ENCODE measurements around the gene TEC.
"Not testable (repeated sequence)": the region's sequence is repeated elsewhere in the genome, so short reads cannot be mapped to it uniquely, and the experiment has no call there.

TEC gene

DNA sequence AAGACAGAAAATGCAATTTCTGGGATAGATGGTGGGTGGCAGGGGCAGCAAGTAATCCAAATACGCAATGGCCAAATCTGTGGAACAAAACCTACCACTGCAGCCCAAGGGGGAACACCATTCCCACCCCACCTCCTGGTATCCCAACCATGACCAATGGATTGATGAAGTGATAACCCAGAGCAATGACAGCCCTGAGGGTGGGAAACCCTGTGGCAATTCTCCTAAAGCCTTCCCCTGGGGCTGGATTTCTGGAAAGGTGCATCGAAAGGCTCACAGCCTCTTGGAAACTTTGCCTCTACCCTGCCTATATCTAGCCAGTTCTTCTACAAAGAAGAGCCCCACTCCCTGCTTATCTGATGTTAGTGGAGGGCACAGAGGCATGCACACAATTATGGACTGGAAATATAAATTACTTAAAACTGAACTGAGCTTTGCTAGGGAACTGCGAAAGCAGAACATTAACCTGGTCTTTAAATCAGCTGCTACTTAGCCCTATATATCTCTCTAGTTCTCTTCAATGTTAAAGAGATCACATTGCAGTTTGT, 75.6 kb downstream of the TEC start:
- DNase-seq, result no peak

DNA sequence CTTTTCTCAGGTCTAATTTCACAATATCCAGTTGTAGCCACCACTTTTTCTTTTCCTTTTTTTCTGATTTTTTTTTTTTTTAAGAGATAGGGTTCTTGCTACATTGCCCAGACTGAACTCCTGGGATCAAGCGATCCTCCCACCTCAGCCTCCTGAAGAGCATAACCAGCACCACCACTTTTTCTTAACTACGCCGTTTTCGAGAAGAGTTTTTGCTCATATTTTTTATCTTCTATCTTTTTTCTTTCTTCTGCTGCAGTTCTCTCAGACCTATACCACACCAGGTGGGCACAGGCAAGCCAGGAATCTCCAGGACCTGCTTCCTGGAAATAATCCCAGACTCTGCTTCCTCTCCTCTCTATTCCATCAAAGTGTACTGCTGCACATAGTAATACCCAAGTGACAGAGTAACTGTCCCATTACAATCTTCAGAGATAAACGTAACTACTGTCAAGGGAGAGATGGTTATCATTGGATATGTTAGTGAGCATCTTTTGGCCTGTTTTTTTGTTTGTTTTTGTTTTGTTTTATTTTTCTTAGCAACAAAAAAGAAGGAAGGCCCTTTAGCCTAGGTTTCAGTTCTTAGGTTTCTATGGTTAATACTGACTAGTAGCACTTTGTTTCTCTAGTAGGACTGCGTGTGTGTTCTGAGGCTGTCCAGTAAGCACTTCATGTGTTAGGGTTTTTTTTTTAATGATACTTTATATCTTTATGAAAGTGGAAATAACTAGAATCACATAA, 76.4 kb downstream of the TEC start:
- DNase-seq, result no peak

DNA sequence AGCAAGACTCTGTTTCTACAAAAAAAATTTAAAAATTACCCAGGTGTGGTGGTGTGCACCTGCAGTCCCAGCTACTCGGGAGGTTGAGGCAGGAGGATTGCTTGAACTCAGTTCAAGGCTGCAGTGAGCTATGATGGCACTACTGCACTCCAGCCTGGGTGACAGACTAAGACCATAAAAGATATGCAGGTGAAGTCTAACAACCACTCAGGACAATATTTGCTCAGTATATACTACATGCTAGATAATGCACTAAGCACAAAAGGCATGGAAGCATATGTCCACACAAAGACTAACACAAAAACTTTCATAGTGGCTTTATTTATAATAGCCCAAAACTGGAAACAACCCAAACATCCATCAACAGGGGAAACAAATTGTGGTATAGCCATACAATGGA, 77.9 kb downstream of the TEC start:
- DNase-seq, result no peak

DNA sequence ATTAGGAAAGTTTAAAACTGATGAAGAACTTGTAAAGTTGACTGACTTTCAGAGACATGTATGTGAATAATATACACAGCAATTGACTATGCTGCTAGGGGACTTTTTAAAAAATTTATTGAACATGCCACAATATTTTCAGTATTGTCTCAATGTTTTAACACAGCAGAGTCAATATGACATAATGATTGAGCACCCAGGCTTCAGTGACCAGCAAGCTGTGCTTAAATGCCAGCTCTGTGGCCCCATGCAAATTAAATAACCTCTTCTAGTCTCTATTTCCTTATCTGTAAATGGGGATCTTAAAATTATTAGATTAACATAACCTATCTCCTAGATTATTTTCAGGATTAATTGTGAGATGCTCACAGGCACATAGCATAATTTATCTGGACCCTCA, 78.8 kb downstream of the TEC start:
- no peak for DNase-seq

DNA sequence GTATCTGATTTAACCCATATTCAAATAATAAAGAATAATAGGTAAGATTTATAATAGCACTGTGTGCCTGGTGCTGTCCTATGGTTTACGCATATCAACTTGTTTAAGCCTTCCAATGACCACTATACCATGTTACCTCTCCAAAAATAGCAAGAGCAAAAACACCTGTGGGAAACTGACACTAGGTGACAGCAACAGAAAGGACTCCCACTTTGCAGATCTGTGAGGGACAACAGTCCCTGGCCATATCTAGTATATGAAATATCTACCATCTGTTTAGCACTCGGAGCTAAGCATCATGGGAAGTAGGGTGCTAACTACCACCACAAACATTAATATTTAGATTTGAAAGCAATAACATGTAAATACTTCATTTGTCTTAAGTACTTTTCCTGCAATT, 79.9 kb downstream of the TEC start:
- DNase-seq, result no peak

DNA sequence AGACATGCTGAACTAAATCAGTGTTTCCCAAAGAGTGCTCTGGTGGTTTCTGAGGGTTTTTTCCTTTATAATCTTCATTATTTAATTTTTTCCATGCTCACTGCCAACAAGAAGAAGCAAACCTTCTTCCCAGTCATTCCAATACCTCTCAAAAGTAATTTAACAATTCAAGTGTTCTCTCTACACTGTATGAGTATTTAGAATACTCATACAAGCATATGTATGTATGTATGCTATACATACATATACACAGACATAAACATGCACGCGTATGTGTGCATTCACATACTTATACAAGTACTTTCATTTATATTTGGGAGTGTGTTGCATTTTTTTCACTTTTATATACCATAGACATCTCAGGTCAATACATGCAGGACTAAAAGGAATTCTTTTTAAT, 81.2 kb downstream of the TEC start:
- no peak for DNase-seq

DNA sequence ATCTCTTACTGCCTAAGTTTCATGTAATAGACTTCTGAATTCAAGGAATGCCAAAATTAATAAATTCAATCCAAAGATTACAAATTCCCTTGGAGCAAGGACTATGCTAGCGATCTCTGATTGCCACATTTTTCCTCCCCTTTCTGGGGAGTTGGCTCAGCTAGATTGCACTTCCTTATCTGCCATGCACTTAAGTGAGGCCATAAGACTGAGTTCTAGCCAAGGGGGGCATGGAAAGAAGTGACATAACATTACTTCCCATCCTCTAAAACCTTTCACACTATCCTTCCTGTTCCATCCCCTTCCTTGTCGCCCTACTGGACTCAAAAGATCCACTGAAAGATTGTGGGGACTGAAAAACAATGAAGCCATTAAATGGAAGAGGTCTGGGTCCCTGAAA, 81.8 kb downstream of the TEC start:
- DNase-seq, result no peak

DNA sequence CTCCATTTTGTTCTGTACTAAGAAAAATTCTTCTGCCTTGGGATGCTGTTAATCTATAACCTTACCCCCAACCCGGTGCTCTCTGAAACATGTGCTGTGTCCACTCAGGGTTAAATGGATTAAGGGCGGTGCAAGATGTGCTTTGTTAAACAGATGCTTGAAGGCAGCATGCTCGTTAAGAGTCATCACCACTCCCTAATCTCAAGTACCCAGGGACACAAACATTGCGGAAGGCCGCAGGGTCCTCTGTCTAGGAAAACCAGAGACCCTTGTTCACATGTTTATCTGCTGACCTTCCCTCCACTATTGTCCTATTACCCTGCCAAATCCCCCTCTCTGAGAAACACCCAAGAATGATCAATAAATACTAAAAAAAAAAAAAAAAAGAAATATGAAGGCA, 82.6 kb downstream of the TEC start:
- DNase-seq, result not testable (repeated sequence)

DNA sequence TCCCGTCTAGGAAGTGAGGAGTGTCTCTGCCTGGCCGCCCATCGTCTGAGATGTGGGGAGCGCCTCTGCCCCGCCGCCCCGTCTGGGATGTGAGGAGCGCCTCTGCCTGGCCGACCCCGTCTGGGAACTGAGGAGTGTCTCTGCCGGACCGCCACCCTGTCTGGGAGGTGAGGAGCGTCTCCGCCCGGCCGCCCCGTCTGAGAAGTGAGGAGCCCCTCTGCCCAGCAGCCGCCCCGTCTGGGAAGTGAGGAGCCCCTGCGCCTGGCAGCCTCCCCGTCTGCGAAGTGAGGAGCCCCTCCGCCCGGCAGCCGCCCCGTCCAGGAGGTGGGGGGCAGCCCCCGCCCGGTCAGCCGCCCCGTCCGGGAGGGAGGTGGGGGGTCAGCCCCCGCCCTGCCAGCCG, 83.2 kb downstream of the TEC start:
- not testable (repeated sequence) for DNase-seq

DNA sequence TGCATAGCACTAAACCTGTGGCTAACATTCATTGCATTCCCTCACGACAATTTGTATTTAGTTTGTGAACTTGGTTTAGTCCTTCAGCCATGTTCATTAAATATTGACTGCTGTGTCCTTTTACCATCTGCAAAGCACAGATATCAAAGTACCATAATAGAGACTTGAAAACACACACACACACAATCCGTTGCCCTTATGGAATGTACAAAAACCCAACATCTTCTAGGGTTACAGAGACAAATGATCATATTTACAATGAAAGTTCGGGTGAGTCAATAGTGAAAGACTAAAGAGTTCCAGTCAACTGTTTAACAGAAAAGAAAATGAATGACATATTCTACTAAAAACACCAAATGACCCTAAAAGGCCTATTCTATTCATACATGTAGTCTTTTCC, 84.8 kb downstream of the TEC start:
- DNase-seq, result no peak

DNA sequence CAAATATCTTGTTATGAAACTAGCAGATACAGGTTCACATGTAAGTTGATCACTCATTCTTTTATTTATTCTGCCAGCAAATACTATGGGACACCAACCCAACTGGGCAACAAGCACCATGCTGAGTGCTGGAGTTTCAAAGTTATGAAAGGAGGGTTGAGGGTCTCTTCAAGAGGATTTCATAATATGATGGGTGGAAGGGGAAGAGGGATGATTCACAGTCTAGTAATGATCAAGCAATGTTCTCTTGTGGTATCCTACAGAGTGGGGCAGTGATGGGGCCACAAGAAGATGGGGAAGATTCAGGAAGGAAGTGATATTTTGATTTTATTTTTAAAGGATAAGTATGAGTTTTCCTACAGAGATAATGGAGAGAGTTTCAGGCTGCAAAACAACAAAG, 89.4 kb downstream of the TEC start:
- DNase-seq, result no peak

DNA sequence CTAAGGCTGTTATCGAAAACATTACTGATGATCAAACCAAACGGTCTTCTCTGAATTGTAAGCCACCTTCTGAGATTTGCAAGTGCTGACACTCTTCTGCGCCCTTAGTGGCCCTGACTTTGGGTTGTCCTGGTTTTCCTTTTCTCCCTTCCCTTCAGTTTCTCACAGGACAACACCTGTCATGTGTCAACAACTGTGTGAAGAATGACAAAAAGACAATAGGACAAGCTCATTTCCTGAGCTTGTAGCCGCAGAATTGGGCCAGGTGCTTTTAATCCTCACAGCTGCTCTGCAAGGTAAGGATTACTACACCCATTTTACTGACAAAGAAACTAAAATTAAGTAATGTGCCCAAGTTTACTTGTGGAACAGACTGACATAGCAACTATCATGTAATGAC, 90.7 kb downstream of the TEC start:
- DNase-seq, result no peak

DNA sequence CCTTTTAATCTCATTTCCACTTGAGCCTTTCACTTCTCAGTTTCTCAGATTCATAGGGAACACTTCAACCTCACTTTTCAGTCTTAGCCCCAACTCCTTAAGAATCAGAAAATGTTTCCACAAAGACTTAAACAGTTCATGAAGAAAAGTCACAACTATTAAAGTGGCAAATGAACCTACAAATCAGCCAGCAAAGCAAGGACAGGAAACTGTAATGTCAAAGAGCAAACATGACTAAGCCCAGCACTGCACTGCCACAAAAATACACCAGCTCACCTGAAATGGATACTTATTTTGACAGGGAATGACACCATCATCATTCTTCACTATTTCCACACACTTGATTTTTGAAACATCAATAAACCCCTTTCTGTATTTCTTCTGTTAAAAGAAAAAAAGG, 93.8 kb downstream of the TEC start:
- no peak for DNase-seq

DNA sequence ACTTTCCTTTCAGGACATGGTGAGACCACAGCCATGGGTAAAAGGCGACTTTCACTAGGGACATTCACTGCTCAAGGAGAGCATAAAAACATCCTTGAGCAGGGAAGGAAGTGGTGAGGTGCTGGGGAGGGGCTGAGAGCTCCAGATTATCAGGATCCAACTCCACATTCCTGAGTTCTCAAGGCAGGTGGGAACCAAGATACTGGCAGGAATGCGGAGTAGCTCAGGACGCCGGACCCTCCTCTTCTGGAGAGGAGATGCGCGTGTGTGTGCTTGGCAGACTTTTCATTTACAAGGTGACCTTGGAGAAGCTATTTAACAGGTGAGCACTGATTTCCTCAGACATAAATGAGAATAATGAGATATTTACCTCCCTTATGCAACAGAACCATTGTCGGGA, 94.3 kb downstream of the TEC start:
- DNase-seq, result no peak

DNA sequence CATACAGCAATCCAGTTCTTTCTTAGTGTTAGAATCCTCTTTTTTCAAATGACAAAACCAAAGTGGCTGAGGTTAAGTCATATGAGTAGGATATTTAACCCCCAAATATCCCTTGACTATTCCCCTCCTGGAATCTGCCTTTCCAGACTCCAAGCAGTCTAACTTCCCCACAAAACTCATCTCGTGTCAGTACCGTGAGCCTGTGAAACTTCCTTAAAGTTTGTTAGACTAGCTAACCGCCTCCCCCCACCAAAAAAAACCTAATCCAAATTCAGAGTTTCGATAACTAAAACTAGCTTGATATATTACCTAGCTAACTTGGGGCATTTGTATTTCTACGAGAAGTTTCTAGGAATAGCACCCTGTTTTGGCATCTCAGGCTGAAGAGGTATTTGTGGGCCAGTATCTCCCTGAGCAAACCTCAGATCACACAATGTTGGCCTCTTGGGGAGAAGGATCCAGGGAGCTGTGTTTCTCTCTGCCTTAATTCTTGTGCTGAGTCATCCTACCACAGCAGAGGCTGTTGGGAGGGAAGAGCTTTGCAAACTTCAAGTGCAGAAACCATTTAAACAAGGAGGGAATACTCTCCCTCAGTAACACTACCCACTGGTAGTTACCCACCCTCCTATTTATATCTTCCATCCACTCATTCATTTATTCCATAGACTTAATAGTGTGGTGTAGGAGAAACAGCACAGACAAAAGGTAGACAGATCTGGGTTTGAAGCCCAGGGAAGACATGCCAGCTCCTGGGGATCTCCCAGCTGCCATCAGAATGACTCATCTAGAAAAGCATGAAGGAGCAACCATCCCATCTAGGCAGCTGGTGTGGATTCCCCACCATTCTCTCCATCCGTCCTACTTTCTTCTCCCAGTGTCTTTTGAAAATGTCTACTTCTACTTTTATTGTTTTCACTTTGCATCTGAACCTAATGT, 96.3 kb downstream of the TEC start:
- DNase-seq, result no peak

DNA sequence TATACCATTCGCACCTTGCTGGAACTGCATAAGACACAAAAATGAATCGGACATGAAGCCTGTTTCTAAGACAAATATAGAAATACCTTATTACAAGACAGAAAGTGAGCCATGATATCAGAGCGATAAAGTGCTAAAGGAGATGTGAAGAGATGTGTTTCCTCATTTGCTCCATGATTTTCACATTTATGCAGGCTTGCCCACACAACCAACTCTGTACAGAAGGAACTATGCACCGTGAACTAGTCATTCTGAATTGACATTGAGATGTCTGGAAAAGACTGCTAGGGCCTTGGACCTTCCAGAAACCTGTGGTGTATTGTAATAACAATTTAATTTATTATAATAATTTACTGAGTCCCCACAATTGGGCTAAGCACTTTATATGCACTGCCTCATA, 97.0 kb downstream of the TEC start:
- DNase-seq, result no peak

DNA sequence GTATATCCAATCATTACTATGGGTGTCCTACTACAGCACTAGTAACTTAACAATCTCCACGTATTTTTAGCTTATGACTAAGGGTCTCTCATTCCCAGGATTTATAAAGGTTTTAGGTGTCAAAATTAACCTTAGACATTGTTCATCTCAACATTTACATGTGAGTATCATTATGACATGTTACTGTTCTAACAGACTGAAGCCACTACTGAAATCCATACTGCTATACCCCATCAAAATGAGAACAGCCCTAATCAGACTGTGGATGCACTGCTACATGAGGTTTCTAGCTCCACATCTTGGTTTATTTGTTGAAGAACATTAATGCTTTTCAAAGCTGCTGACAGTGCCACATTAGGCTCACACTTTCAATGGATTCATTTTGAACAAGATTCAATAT, 100.0 kb downstream of the TEC start:
- no peak for DNase-seq

DNA sequence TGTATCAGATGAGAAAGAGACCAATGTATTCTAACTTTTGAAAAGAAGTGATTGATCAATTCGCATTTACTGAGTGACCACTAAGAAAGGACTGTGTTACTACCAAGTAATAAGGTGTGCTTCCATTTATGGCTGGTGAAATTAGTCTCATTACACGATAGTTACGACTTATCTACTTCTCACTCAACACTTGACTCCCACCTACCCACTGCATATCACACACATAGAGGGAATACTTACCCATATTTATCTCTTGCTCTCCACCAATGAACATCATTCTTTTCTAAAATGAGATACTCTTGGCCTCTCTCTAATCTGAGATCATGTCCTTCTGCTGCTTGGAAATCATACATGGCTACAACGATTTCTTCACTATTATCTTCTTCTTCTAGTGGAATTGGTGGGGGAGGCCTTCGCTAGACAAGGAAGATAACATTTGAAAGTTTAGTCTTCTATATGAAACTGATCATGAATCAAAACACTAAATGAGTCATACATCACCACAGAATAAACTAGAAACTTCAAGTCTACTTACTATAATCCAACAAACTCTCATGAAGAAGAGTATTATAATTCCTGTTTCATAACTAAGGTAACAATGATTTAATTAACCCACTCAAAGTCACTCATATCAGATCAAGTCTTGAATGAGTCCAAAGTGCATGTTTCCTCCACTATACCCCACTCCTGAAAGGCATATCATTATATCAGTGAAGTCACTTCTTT, 101.9 kb downstream of the TEC start:
- DNase-seq, result no peak

DNA sequence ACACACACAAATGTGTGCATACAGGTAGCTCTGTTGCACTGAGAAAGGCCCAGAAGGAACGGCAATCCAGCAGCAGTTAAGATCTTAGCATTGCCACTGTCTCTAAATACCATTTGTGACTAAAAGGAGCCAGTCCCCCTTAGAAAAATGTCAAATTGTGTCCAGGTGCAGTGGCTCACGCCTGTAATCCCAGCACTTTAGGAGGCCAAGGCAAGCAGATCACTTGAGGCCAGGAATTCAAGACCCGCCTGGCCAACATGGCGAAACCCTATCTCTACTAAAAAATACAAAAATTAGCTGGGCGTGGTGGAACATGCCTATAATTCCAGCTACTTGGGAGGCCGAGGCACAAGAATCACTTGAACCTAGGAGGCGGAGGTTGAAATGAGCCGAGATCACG, 105.1 kb downstream of the TEC start:
- DNase-seq, result not testable (repeated sequence)

DNA sequence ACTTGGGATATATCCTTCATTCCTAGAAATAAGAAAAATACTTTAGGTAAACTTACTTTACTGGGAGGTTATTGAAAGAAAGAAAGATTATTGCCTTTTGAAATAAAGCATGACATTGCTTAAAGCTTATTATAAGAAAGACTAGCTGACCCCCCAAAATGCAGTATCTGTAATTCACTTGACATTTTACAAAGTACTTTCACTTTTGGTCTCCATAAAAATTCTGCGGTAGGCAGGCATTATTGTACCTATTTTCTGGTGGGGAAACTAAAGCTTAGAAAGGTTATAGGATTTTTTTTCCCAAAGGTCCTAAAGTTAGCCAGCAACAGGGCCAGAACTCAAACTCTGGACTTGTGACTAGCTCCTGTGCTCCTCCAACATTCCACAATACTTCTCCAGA, 105.9 kb downstream of the TEC start:
- no peak for DNase-seq

DNA sequence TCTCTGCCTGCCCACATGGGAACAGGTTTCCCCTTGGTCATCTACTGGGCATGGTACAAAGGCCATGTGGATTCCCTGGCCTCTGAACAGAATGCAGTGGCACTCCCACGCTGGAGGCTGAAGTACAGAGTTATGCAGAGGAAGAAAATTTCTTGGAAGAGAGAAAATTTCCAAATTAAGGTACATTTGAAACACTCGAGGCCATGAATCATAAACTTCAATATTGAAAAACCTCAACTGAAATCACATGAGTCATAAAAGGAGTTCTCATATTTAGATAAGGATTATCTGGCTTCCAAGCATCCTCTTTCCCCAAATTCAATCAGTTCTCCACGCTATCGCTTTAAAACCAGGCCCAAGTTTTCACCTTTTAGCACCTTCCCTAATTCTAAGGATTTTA, 107.5 kb downstream of the TEC start:
- DNase-seq, result no peak

DNA sequence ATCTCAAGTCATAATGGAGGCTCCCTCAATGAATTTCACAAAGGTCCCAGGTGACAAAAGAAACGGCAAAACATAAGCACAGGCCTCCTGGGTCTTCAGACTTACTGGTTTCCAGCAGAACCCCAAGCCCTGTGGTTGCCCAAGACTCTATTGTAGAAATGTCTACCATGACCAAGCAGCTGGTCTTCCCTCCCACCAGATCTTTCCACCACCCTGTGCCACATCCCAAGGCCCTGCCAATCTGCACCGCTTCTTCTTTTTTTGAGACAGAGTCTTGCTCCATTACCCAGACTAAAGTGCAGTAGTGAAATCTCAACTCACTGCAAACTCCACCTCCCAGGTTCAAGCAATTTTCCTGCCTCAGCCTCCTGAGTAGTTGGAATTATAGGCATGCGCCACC, 112.4 kb downstream of the TEC start:
- DNase-seq, result no peak

DNA sequence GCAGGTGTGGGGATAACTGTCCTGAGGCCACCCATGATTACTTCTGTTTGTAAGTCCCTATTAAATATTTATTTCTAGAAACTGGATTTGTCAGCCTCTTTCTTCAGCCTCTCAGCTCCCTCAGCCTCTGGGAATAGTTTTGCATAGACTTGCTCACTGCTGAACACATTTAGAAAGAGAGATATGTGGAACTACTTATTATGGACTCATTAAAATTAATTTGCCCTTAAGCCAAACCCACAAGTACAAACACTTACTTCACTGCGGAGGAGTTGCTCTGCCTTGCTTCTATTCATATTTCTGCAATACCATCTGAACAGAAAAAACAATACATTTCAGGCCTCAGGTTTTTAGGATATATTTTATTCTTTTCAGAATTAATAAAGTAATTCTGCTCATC, 113.2 kb downstream of the TEC start:
- DNase-seq, result no peak
